Measurements from ENCODE around the gene MAP3K7. TPM values are rescaled to one million over a fixed set of nuclear protein-coding genes. Genes with fewer than 3 reads are reported as not detected.

The MAP3K7 gene
- total RNA-seq, 1 experiment from 2014 or later, result 26.6 TPM

DNA sequence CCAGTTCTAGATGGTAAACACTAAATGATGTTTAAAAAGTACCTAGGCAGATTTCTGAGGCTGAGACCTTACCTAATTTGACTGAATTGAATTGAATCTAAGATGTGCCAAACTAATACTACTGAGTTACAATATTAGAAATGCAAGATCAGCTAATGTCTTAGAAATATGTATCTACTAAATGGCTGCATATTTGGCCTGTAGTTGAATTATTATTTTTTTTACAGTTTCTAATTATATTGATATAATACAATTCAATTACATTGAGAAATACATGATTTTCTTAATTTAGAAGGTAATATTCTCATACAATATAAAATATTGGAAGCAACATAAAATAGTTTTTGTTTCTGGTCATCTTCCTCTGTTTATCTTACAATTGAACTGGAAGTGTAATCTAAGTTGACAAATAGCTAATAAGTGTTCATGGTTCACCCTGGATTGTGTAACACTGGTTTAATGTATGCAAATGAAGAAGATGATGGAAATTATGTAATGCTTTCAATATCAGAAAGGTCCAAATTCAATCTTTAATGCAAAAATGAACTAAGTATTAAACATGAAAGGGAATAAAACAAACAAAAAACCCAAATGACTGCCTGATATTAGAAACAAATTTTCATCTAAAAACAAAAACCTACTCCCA, 2.9 kb downstream of the MAP3K7 start (continued):
- TF ChIP-seq ZBTB33 (IDR thresholded peaks at IDR 0.05; ENCODE audit: extremely low read depth, insufficient replicate concordance, low read length), result no peak
- TF ChIP-seq SP1 (IDR thresholded peaks at IDR 0.05; ENCODE audit: low read depth), result no peak
- no peak for TF ChIP-seq EZH2 (IDR thresholded peaks at IDR 0.05)

- TF ChIP-seq, protein P1, sequence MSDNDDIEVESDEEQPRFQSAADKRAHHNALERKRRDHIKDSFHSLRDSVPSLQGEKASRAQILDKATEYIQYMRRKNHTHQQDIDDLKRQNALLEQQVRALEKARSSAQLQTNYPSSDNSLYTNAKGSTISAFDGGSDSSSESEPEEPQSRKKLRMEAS (IDR thresholded peaks at IDR 0.05), result no peak
- TF ChIP-seq TCF7L2 (IDR thresholded peaks at IDR 0.05; ENCODE audit: borderline replicate concordance, extremely low read depth, insufficient read depth, insufficient read length), result no peak
- no peak for TF ChIP-seq POLR2A (IDR thresholded peaks at IDR 0.05; ENCODE audit: borderline replicate concordance, extremely low read depth, insufficient read depth, insufficient read length)
- no peak for TF ChIP-seq SIN3A (IDR thresholded peaks at IDR 0.05; ENCODE audit: low read depth)
- TF ChIP-seq, protein P2, sequence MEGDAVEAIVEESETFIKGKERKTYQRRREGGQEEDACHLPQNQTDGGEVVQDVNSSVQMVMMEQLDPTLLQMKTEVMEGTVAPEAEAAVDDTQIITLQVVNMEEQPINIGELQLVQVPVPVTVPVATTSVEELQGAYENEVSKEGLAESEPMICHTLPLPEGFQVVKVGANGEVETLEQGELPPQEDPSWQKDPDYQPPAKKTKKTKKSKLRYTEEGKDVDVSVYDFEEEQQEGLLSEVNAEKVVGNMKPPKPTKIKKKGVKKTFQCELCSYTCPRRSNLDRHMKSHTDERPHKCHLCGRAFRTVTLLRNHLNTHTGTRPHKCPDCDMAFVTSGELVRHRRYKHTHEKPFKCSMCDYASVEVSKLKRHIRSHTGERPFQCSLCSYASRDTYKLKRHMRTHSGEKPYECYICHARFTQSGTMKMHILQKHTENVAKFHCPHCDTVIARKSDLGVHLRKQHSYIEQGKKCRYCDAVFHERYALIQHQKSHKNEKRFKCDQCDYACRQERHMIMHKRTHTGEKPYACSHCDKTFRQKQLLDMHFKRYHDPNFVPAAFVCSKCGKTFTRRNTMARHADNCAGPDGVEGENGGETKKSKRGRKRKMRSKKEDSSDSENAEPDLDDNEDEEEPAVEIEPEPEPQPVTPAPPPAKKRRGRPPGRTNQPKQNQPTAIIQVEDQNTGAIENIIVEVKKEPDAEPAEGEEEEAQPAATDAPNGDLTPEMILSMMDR (IDR thresholded peaks at IDR 0.05 in 2 of 3, conservative IDR thresholded peaks at IDR 0.05 in 1 of 3; ENCODE audit: borderline replicate concordance in 1 of 3, insufficient read depth in 1 of 3, low read depth in 2 of 3, low read length in 2 of 3), result no peak
- no peak for TF ChIP-seq EZH2phosphoT487 (IDR thresholded peaks at IDR 0.05; ENCODE audit: borderline replicate concordance)
- TF ChIP-seq, protein P3, sequence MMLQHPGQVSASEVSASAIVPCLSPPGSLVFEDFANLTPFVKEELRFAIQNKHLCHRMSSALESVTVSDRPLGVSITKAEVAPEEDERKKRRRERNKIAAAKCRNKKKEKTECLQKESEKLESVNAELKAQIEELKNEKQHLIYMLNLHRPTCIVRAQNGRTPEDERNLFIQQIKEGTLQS (IDR thresholded peaks at IDR 0.05), result no peak
- no peak for TF ChIP-seq POLR2AphosphoS5 (IDR thresholded peaks at IDR 0.05; ENCODE audit: low read depth, low read length)
- intact Hi-C loops (cut with micrococcal nuclease), result no loop called here
- no peaks in the 10 kb centered on the region for H3K9me3 ChIP-seq (ENCODE audit: control insufficient read depth in 1 of 2, insufficient read depth in 1 of 2, low read depth in 1 of 2, low read length in 2 of 2)
- RAD21 ChIA-PET (ENCODE audit: low non-redundant PET in 1 of 2, low total read pairs in 2 of 2, uncharacterized antibody in 2 of 2, unreplicated experiment in 2 of 2), result no interaction called here
- DNase-seq (ENCODE audit: low read depth, low spot score), result no peak
- no peak overlapping the region for H3K4me3 ChIP-seq (replicated peaks in 1 of 2; ENCODE audit: low read depth in 1 of 2, low read length in 2 of 2)
- POLR2A ChIA-PET, result no interaction called here
- H3K4me2 ChIP-seq (ENCODE audit: low read length), result no peak overlapping the region
- ATAC-seq, result no peak
- H3K9ac ChIP-seq (ENCODE audit: low read length), result no peak overlapping the region
- H3K27me3 ChIP-seq (ENCODE audit: insufficient read depth, low read length), result no peaks in the 10 kb centered on the region
- H3K79me2 ChIP-seq (ENCODE audit: insufficient read depth, low read length), result peaks cover 85% of the 10 kb centered on the region
- peaks cover 10% of the 10 kb centered on the region; the same call in 1 of the 2 replicates for H4K20me1 ChIP-seq (ENCODE audit: insufficient read depth)
- CTCF ChIA-PET, result no interaction called here
- BruUV-seq (replicated peaks), result no TSS peak
- no peak overlapping the region for H3K27ac ChIP-seq (ENCODE audit: low read depth, low read length)
- H2AFZ ChIP-seq (ENCODE audit: low read depth, low read length, poor library complexity, severe bottlenecking), result no peak overlapping the region
- H3K9me2 ChIP-seq (ENCODE audit: insufficient read depth), result no peaks in the 10 kb centered on the region
- H3K36me3 ChIP-seq (ENCODE audit: control insufficient read depth in 1 of 2, insufficient read depth in 2 of 2, low read length in 2 of 2), result no peaks in the 10 kb centered on the region
- peaks cover 4 to 17% of the 10 kb centered on the region in 2 experiments; a peak in 3 of 4 replicates for H3K4me1 ChIP-seq (ENCODE audit: control insufficient read depth in 1 of 2, insufficient read depth in 2 of 2, low read length in 2 of 2)
Observed at GRCh38 chr6:90583179-90583835, 3.6 kb downstream of the MAP3K7 start.

Data from HCT116 (cell line).